Activated CD4-positive, alpha-beta T cell treated with anti-CD3 and anti-CD28 coated beads, Interleukin-2, amount 10 ng/mL, durations not matched to agents 7 days and 5 days (primary cell): ENCODE data around the gene MOB3B. TPM values are rescaled to one million over a fixed set of nuclear protein-coding genes. Genes with fewer than 3 reads are reported as not detected.
A peak's percentile ranks its signal among the peaks of the same experiment; 100 is the strongest.

Source experiments
- CTCF ChIA-PET: fragments of 350-600 bp; sonication (Branson Sonifier 250); formaldehyde crosslinking; loops from one replicate; lab custom pipeline; 2021; ENCODE audit warnings: antibody characterized with exemption; lab: Charles Lee
- POLR2A ChIA-PET: fragments of 350-600 bp; sonication (Branson Sonifier 250); formaldehyde crosslinking; loops from one replicate; lab custom pipeline; 2021; ENCODE audit warnings: antibody characterized with exemption; lab: Charles Lee
- DNase-seq: peaks from one replicate; pipeline ENCODE4 v3.0.0-alpha.2; 2020
- H3K27ac Mint-ChIP-seq: one replicate; pipeline ENCODE4 v1.8.0; 2021; ENCODE audit warnings: mild to moderate bottlenecking, moderate library complexity, mixed read lengths
- H3K27me3 Mint-ChIP-seq: one replicate; pipeline ENCODE4 v1.8.0; 2021; ENCODE audit warnings: mixed read lengths
- H3K36me3 Mint-ChIP-seq: one replicate; pipeline ENCODE4 v1.8.0; 2021; ENCODE audit warnings: low read depth, mixed read lengths
- H3K4me1 Mint-ChIP-seq: one replicate; pipeline ENCODE4 v1.8.0; 2021; ENCODE audit warnings: mixed read lengths
- H3K4me3 Mint-ChIP-seq: one replicate; pipeline ENCODE4 v1.8.0; 2021; ENCODE audit warnings: mild to moderate bottlenecking, moderate library complexity, mixed read lengths
- H3K9me3 Mint-ChIP-seq: one replicate; pipeline ENCODE4 v1.8.0; 2021; ENCODE audit warnings: mixed read lengths
- total RNA-seq, 2 experiments: library from RNA; stranded (reverse); gene quantifications; one replicate each; pipeline ENCODE4 v1.2.3, GENCODE V29; 2021

The MOB3B gene
- total RNA-seq, 2 experiments from 2014 or later = 0.62 to 0.71 TPM

DNA sequence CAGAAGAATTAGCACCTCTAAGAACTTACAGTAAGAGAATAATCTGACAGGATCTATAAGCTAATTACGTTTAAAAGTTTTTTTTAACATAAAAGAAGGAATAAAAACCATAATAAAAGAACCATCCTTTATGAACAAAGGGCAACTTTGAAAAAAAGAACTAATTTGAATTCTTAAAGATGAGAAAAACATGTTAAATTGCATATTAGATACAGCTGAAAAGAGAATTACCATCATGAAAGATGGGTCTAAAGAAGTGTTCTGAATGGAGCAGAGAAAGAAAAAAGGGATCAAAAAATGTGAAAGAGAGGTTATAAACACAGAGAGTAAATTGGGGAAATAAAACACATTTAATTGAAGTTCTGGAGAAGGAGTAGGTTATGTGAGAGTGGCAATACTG is 51.3 kb downstream of the MOB3B start:
- H3K36me3 Mint-ChIP-seq = peaks cover 1% of the 10 kb centered on the region
- POLR2A ChIA-PET = no interaction called here
- H3K27ac Mint-ChIP-seq = no peak overlapping the region
- no peaks in the 10 kb centered on the region for H3K27me3 Mint-ChIP-seq
- H3K9me3 Mint-ChIP-seq = peaks cover 21% of the 10 kb centered on the region
- no peak for DNase-seq
- CTCF ChIA-PET = no interaction called here
- H3K4me3 Mint-ChIP-seq = no peak overlapping the region
- no peaks in the 10 kb centered on the region for H3K4me1 Mint-ChIP-seq

DNA sequence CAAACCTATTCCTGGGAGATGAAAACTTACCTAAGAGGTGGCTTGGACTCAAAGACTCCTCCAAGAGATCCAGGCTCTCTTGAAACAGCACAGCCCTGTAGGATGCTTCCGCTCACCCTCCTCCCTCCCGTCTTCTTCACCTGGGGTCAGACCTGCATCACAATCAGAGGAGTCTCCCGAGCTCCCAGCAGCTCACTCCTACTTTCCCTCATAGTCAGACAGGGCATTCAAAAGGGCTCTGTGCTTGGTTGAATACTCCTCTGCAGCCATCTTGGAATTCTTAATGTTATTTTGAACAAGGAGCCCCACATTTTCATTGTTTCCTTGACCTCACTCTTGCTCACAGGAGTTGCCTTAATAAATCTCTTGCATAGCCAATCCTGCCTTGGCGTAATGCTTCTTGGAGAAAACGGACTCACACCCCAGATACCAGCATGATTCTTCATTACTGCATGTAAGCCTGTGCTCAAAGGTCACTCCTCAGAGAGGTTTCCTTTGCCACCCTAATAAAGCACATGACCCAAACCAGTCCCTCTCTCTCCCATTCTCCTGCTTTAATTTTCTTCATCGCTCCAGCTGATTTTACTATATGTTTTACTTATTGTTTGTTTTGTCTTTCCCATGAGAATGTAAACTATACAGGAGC is 52.6 kb downstream of the MOB3B start:
- peaks cover 21% of the 10 kb centered on the region for H3K9me3 Mint-ChIP-seq
- H3K36me3 Mint-ChIP-seq = peaks cover 1% of the 10 kb centered on the region
- ChIA-PET CTCF (no interaction called here), POLR2A (no interaction called here)
- peaks cover 3% of the 10 kb centered on the region for H3K4me1 Mint-ChIP-seq
- no peak for DNase-seq
- H3K4me3 Mint-ChIP-seq = no peak overlapping the region
- no peak overlapping the region for H3K27ac Mint-ChIP-seq
- no peaks in the 10 kb centered on the region for H3K27me3 Mint-ChIP-seq

DNA sequence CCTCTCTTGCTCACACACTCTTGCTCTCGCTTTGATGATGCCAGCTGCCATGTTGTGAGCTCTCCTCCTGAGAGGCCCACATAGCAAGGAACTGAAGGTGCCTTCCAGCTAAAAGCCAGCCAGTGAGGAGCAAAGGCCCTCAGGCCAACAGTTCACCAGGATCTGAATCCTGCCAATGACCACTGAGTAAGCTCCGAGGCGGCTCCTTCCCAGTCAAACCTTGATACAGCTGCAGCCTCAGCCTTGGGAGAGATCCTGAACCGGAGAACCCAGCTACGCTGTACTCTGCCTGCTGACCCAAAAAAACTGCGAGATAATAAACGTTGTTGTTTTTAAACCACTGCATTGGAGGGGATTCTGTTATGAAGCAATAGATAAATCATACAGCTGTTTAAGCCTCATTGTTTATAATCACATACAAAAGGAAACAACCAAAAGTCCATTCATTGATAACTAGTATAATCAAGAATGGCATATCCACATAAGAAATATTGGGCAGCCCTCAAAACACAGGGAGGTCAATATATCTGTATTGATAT is 54.5 kb downstream of the MOB3B start:
- H3K36me3 Mint-ChIP-seq = peaks cover 1% of the 10 kb centered on the region
- H3K4me1 Mint-ChIP-seq = peaks cover 3% of the 10 kb centered on the region
- no peaks in the 10 kb centered on the region for H3K27me3 Mint-ChIP-seq
- DNase-seq = no peak
- H3K9me3 Mint-ChIP-seq = peaks cover 13% of the 10 kb centered on the region
- H3K27ac Mint-ChIP-seq = no peak overlapping the region
- ChIA-PET POLR2A (no interaction called here), CTCF (interaction anchor here (2.6 kb wide), 1 partner anchor 11 kb away, joined by 5 read pairs; no protein-coding TSS in a partner anchor)
- H3K4me3 Mint-ChIP-seq = no peak overlapping the region

DNA sequence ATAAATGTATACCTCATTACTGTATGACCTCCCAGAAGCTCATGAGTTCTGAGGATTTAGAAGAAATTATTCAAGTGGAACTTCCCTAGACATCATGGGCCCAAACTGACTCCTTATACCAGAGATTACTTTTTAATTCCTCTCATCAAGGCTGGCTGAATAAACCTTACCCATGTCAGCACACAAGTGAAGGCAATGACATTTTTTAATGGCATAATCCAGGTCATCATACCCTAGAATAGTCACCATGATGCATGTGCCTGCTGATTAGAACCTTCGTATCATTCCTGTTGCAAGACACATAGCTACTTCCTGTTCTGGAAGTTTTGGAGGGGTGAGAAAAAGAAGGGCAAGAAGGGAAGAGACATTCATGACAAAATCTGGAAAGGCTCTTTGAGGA is 55.3 kb downstream of the MOB3B start:
- Mint-ChIP-seq H3K4me1 (peaks cover 4% of the 10 kb centered on the region), H3K4me3 (no peak overlapping the region), H3K9me3 (peaks cover 12% of the 10 kb centered on the region), H3K36me3 (peaks cover 1% of the 10 kb centered on the region), H3K27me3 (no peaks in the 10 kb centered on the region), H3K27ac (no peak overlapping the region)
- POLR2A ChIA-PET = no interaction called here
- CTCF ChIA-PET = interaction anchor here (2.6 kb wide), 1 partner anchor 11 kb away, joined by 5 read pairs; no protein-coding TSS in a partner anchor
- no peak for DNase-seq

DNA sequence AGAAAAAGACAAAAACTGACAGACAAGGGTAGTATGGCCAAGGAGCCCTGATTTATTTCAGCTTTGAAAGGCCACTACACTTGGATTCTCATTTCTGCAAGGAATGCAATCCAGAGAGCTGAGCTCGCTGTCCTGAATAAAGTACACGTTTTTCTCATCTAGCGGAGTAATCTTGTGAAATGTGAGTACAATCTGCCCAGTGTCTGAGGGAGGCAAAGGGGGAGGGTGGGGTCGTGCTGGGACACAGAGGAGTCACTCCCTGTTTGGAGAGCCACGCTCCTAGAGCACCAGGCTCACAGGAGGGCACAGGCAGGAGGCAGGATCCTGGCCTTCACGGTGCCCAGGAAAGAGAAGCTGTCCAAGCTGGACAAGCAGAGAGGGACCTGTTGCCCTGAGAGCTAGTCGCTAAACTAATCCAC is 56.5 kb downstream of the MOB3B start:
- DNase-seq = no peak
- Mint-ChIP-seq H3K4me1 (peaks cover 10% of the 10 kb centered on the region), H3K27me3 (no peaks in the 10 kb centered on the region), H3K4me3 (no peak overlapping the region), H3K36me3 (peaks cover under 1% of the 10 kb centered on the region), H3K9me3 (peaks cover 2% of the 10 kb centered on the region), H3K27ac (no peak overlapping the region)
- POLR2A ChIA-PET = no interaction called here
- CTCF ChIA-PET = interaction anchor here (2.6 kb wide), 1 partner anchor 13 kb away, joined by 5 read pairs; no protein-coding TSS in a partner anchor

DNA sequence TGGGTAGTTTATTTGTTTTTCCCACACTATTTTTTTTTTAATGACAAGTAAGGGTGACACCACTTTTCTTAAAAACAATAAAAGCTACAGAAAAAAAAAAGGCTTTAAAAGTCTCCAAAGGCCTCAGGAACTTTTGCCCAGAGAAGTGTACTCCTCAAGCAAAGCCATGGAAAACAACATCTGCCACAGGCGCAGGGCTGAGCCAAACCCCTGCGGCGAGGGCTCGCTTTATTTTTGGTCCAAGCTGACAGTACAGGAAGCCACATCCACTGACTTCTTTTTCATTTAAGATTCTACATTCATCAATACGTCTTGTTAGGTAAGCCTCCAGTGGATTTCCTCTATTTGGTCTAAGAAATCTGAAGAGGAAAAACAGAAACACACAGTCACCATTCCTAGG is 57.4 kb downstream of the MOB3B start:
- CTCF ChIA-PET = no interaction called here
- POLR2A ChIA-PET = no interaction called here

DNA sequence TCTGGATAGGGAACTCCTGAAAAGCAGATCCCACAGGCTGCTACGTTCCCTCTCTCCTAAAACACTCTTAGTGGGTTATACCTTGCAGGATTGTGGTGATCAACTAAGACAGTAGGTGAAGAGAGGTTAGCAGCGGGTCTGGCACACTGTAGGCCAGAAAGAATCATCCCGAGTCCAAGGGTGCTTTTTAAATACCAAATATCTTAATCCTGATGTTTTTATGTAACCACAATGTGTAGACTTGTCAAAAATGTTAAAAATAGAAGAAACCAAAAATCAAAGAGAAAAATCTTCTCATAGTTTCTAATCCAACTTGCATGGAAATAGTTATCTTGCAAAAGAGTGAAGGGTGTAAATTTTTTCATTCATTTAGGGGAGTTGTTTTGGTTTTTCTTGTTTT is 57.8 kb downstream of the MOB3B start:
- no peak for DNase-seq
- H3K27ac Mint-ChIP-seq = no peak overlapping the region
- H3K9me3 Mint-ChIP-seq = no peaks in the 10 kb centered on the region
- H3K27me3 Mint-ChIP-seq = no peaks in the 10 kb centered on the region
- ChIA-PET CTCF (no interaction called here), POLR2A (no interaction called here)
- H3K4me3 Mint-ChIP-seq = no peak overlapping the region
- no peaks in the 10 kb centered on the region for H3K36me3 Mint-ChIP-seq
- H3K4me1 Mint-ChIP-seq = peaks cover 10% of the 10 kb centered on the region

More for the DNA sequence above, 57.4 kb downstream of the MOB3B start:
- Mint-ChIP-seq H3K27ac (no peak overlapping the region), H3K4me3 (no peak overlapping the region), H3K9me3 (no peaks in the 10 kb centered on the region), H3K36me3 (no peaks in the 10 kb centered on the region), H3K27me3 (no peaks in the 10 kb centered on the region), H3K4me1 (peaks cover 10% of the 10 kb centered on the region)
- no peak for DNase-seq

DNA sequence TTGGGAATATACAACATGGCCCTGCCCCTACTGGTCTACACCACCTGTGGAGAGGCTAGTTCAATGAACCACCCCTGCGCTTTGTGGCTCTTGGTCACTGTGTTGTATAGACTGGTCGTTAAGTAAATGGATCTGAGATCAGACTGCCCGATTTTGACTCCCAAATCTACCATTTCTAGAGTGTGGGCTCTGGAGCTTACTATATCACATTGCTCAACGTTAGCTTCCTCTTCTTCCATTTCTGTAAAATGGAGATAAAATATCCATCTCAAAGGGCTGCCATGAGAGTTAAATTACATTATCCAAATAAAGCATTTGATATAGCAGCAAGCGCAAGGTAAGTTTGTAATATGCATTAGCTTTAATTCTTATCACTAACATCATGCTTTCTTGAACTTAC is 58.2 kb downstream of the MOB3B start:
- CTCF ChIA-PET = no interaction called here
- Mint-ChIP-seq H3K27me3 (no peaks in the 10 kb centered on the region), H3K27ac (no peak overlapping the region), H3K4me1 (peaks cover 10% of the 10 kb centered on the region), H3K4me3 (no peak overlapping the region), H3K9me3 (no peaks in the 10 kb centered on the region), H3K36me3 (no peaks in the 10 kb centered on the region)
- POLR2A ChIA-PET = no interaction called here
- no peak for DNase-seq

DNA sequence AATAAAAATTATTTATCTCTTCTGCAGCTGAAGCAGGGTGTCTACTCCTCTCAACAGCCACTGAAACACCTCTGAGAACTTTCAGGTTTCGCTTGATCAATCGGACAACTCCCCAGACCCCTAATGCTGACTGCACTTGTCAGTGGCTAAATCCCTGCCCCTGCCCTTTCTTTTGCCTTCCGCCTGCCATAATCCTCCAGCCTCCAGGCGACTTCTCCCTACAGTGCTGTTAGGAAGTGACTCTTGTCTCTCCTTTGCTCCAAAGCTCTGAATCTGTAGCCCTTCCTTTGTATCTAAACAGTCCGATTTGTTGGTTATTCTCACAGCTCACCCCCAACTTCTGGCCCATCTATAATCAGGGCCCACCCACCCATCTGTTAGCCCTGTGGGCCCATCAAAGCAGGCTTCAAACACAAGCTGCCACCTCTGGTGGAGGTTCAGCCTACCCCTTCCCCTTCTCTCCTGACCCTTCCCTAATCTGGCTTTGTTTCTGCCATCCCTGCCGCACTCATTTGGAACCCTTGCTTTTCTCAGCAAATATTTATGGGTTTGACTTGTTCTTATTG is 59.2 kb downstream of the MOB3B start:
- POLR2A ChIA-PET = no interaction called here

DNA sequence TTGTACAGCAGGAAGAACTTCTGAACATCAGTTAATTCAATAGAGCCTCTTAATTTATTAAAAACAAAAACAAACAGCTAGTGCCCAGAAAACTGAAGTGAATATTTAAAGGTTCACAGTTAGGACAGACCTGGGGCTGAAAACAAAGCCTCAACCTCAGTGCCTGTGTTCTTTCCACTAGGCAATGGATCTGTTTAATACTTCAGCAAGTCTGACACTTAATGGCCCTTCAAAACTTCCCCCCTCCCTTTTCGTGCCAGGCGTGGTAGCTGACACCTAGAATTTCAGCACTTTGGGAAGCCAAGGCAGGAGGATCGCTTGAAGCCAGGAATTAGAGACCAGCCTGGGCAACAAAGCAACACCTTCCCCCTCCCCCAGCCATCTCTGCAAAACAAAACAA is 60.1 kb downstream of the MOB3B start:
- H3K27me3 Mint-ChIP-seq = no peaks in the 10 kb centered on the region
- DNase-seq = no peak
- H3K9me3 Mint-ChIP-seq = no peaks in the 10 kb centered on the region
- no peak overlapping the region for H3K27ac Mint-ChIP-seq
- ChIA-PET CTCF (interaction anchor here (0.6 kb wide), 1 partner anchor 46 kb away, joined by 5 read pairs; no protein-coding TSS in a partner anchor), POLR2A (interaction anchor here (0.7 kb wide), 1 partner anchor 95 kb away, joined by 4 read pairs; no protein-coding TSS in a partner anchor)
- no peak overlapping the region for H3K4me3 Mint-ChIP-seq
- no peaks in the 10 kb centered on the region for H3K36me3 Mint-ChIP-seq
- H3K4me1 Mint-ChIP-seq = peaks cover 10% of the 10 kb centered on the region

More for the DNA sequence above, 59.2 kb downstream of the MOB3B start:
- no peaks in the 10 kb centered on the region for H3K27me3 Mint-ChIP-seq
- H3K4me1 Mint-ChIP-seq = peaks cover 10% of the 10 kb centered on the region
- DNase-seq = no peak
- no peak overlapping the region for H3K27ac Mint-ChIP-seq
- CTCF ChIA-PET = interaction anchor here (0.6 kb wide), 1 partner anchor 47 kb away, joined by 5 read pairs; no protein-coding TSS in a partner anchor
- H3K36me3 Mint-ChIP-seq = no peaks in the 10 kb centered on the region
- H3K4me3 Mint-ChIP-seq = no peak overlapping the region
- no peaks in the 10 kb centered on the region for H3K9me3 Mint-ChIP-seq

DNA sequence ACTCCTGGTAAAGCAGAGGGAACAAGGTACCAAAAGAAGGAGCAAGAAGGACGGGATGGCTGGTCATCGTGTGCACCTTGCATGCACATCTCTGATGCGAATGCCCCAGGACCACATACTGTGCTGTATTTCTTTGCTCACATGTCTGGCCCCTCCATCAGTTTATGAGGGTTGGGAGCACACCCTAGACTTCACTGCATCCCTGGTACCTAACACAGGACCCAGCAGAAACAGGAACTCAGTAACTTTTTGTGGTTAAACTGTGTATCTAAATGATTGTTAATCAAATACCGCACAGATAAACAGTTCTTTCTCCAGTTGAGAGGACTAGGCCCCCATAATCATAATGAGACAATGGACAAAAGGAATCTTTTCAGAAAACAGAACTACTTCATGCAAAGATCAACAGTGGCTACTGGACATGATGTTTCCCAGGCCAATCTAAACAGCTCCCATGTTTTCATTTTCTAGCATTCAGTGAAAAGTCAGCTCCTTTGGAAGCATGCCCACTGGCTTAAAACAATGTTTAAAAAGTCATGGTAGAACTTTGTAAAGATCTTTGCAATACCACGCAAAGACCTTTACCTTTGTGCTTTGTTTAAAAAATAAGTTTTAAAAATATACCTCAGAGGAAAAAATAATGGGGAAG is 61.0 kb downstream of the MOB3B start:
- peak overlapping the region; percentile 31 for H3K27ac Mint-ChIP-seq
- H3K36me3 Mint-ChIP-seq = no peaks in the 10 kb centered on the region
- H3K4me1 Mint-ChIP-seq = peaks cover 10% of the 10 kb centered on the region
- no peaks in the 10 kb centered on the region for H3K9me3 Mint-ChIP-seq
- H3K27me3 Mint-ChIP-seq = no peaks in the 10 kb centered on the region
- DNase-seq = no peak
- H3K4me3 Mint-ChIP-seq = no peak overlapping the region
- CTCF ChIA-PET = interaction anchor here (0.6 kb wide), 1 partner anchor 437 kb away, joined by 3 read pairs; no protein-coding TSS in a partner anchor
- POLR2A ChIA-PET = no interaction called here

DNA sequence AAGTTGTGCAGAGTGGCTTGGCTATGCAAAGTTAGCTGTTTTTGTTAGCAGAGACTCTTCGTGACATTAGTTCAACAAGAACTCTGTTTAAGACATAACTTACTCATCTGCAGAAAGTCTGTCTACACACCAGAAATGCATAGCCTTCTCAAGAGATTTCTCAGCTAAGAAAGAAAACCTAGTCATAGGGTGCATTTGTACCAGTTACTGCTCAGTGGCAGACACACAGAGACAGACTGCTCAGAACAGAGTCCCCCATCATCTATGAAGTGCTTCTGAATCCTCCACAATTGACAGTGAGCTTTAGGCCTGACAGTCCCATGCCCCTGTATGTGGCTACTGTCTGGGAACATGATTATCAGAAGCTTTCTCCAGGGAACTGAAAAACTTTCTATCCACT is 61.6 kb downstream of the MOB3B start:
- ChIA-PET POLR2A (no interaction called here), CTCF (no interaction called here)
- H3K27me3 Mint-ChIP-seq = no peaks in the 10 kb centered on the region
- H3K4me3 Mint-ChIP-seq = no peak overlapping the region
- H3K36me3 Mint-ChIP-seq = no peaks in the 10 kb centered on the region
- H3K27ac Mint-ChIP-seq = no peak overlapping the region
- H3K4me1 Mint-ChIP-seq = peaks cover 10% of the 10 kb centered on the region
- DNase-seq = no peak
- no peaks in the 10 kb centered on the region for H3K9me3 Mint-ChIP-seq

DNA sequence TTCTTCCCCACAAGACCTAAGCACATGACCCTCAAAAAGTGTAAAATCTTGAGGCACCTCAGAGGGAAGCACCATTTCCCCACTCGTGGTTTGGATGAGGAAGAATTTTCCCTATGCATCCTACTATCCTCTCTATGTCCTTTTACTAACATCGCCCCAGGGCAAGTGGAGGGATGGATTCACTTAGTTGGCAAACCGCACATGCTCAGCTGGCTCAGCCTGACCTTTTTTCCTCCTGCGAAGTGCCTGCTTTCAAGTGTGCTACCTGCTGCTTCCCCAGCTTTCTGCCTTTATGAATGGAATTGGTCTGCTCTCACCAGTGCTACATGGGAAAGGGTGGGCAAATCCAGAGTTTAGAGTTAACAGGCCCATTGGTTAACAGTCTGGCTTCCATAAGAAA is 62.1 kb downstream of the MOB3B start:
- Mint-ChIP-seq H3K4me3 (no peak overlapping the region), H3K27me3 (no peaks in the 10 kb centered on the region), H3K36me3 (no peaks in the 10 kb centered on the region), H3K27ac (no peak overlapping the region), H3K9me3 (no peaks in the 10 kb centered on the region), H3K4me1 (peaks cover 12% of the 10 kb centered on the region)
- POLR2A ChIA-PET = no interaction called here
- no peak for DNase-seq
- CTCF ChIA-PET = no interaction called here
